Peyer's patch (tissue), 4 donors: ENCODE data around the gene SPRY1.

Experiments used
- POLR2A ChIP-seq, 2 donors: fragments of 450-650 bp; IDR thresholded peaks; one replicate each; pipeline ENCODE4 v1.5.1; 2017; ENCODE audit warnings: antibody characterized with exemption in 2 of 2, mild to moderate bottlenecking in 2 of 2, moderate library complexity in 2 of 2
- TF ChIP-seq, protein P1 (sequence below), 6 experiments: fragments of 450-650 bp in 4 of 6; fragments of 200-600 bp in 2 of 6; sonication (generic) in 1 of 6; IDR thresholded peaks; one replicate each; pipeline ENCODE4 v1.5.1; 2017 to 2019; ENCODE audit warnings: antibody characterized with exemption in 6 of 6, mild to moderate bottlenecking in 3 of 6, moderate library complexity in 1 of 6

- no peak for TF ChIP-seq POLR2A (IDR thresholded peaks at IDR 0.05)
- TF ChIP-seq, protein P1, sequence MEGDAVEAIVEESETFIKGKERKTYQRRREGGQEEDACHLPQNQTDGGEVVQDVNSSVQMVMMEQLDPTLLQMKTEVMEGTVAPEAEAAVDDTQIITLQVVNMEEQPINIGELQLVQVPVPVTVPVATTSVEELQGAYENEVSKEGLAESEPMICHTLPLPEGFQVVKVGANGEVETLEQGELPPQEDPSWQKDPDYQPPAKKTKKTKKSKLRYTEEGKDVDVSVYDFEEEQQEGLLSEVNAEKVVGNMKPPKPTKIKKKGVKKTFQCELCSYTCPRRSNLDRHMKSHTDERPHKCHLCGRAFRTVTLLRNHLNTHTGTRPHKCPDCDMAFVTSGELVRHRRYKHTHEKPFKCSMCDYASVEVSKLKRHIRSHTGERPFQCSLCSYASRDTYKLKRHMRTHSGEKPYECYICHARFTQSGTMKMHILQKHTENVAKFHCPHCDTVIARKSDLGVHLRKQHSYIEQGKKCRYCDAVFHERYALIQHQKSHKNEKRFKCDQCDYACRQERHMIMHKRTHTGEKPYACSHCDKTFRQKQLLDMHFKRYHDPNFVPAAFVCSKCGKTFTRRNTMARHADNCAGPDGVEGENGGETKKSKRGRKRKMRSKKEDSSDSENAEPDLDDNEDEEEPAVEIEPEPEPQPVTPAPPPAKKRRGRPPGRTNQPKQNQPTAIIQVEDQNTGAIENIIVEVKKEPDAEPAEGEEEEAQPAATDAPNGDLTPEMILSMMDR (IDR thresholded peaks at IDR 0.05): no peak
Measured at GRCh38 chr4:123433976-123434375, 37.4 kb downstream of the SPRY1 start.
